HepG2 (cell line): ENCODE measurements around the gene SLCO4A1. TPM values are rescaled to one million over a fixed set of nuclear protein-coding genes. Genes with fewer than 3 reads are reported as not detected.

Experiments
- ATAC-seq: fragments of 200-7000 bp; cut with Tn5 transposase; 3 replicates; pipeline ENCODE4 v1.9.1; 2020; ENCODE audit warnings: mild to moderate bottlenecking, moderate library complexity
- BruUV-seq: library from RNA; stranded (reverse); fragments of 400-500 nt; replicated peaks from 2 replicates; lab custom pipeline; 2021; lab: Mats Ljungman, UMichigan
- CTCF ChIA-PET: fragments of 300-600 bp; formaldehyde crosslinking; extraction: SDS; loops from one replicate; lab custom pipeline; 2021; ENCODE audit warnings: low total read pairs, inconsistent platforms, low intra/inter-chr PET ratio; lab: Yijun Ruan, JAX
- POLR2A ChIA-PET: fragments of 350-600 bp; sonication (Branson Sonifier 250); formaldehyde crosslinking; loops from one replicate; lab custom pipeline; 2020; ENCODE audit warnings: antibody characterized with exemption, inconsistent platforms; lab: Yijun Ruan, JAX
- DNase-seq: peaks from one replicate; pipeline ENCODE4 v3.0.0-alpha.2; 2015; ENCODE audit warnings: low spot score
- FAIRE-seq: peaks from 3 replicates; lab custom pipeline; 2011; peaks lifted over from hg19 to GRCh38; lab: Jason Lieb, UNC
- H2AFZ ChIP-seq: one replicate; pipeline ENCODE4 v1.6.1; 2011; ENCODE audit warnings: low read length, inconsistent platforms
- H3K27ac ChIP-seq: fragments of 300-600 bp; 3 replicates; pipeline ENCODE4 v1.8.0; 2011; ENCODE audit warnings: mixed run types, mild to moderate bottlenecking, mixed read lengths, low read length, inconsistent platforms; ENCODE audit not compliant: insufficient read depth; ENCODE audit errors: extremely low read length
- H3K27me3 ChIP-seq, 2 experiments: fragments of 200-600 bp in 1 of 2; 2 replicates in 1 of 2; 3 replicates in 1 of 2; pipeline versions ENCODE4 v1.6.0 to v1.8.0; 2011; ENCODE audit warnings: low read length in 2 of 2, mild to moderate bottlenecking in 2 of 2, moderate library complexity in 2 of 2, inconsistent platforms in 1 of 2; ENCODE audit not compliant: insufficient read depth in 2 of 2, control insufficient read depth in 1 of 2
- H3K36me3 ChIP-seq, 2 experiments: fragments of 200-600 bp in 1 of 2; replicated peaks in 1 of 2; 2 replicates in 1 of 2; 3 replicates in 1 of 2; pipeline versions ENCODE4 v1.5.1 to v1.8.0; 2011; ENCODE audit warnings: low read length in 2 of 2, inconsistent platforms in 1 of 2; ENCODE audit not compliant: insufficient read depth in 2 of 2, control insufficient read depth in 1 of 2
- H3K4me1 ChIP-seq: 2 replicates; pipeline ENCODE4 v1.5.1; 2012; ENCODE audit warnings: low read length, inconsistent platforms; ENCODE audit not compliant: insufficient read depth
- H3K4me2 ChIP-seq: 2 replicates; pipeline ENCODE4 v1.6.0; 2011; ENCODE audit warnings: low read depth, low read length, inconsistent platforms
- H3K4me3 ChIP-seq, 3 experiments: fragments of 200-600 bp in 1 of 3; sonication (generic), shearing (Covaris generic) in 1 of 3; replicated peaks in 1 of 3; 2 replicates each; pipeline ENCODE4 v1.5.1; 2011 to 2016; ENCODE audit warnings: low read length in 3 of 3, inconsistent platforms in 2 of 3, low read depth in 2 of 3, mild to moderate bottlenecking in 2 of 3, control low read depth in 1 of 3, mixed read lengths in 1 of 3; ENCODE audit not compliant: insufficient read depth in 1 of 3
- H3K79me2 ChIP-seq: one replicate; pipeline ENCODE4 v1.6.1; 2011; ENCODE audit warnings: low read length, inconsistent platforms; ENCODE audit not compliant: insufficient read depth
- H3K9ac ChIP-seq: 2 replicates; pipeline ENCODE4 v1.6.0; 2011; ENCODE audit warnings: mild to moderate bottlenecking, low read depth, low read length, inconsistent platforms; ENCODE audit not compliant: insufficient read depth
- H3K9me3 ChIP-seq: 2 replicates; pipeline ENCODE4 v1.5.1; 2012; ENCODE audit warnings: mild to moderate bottlenecking, low read length
- H4K20me1 ChIP-seq: 2 replicates; pipeline ENCODE4 v1.6.0; 2011; ENCODE audit warnings: inconsistent platforms, mild to moderate bottlenecking, low read length, moderate library complexity; ENCODE audit not compliant: insufficient read depth
- AGO1 ChIP-seq: fragments of 200-400 bp; formaldehyde crosslinking; IDR thresholded peaks from 2 replicates; pipeline ENCODE4 v1.6.1; 2017; ENCODE audit warnings: mild to moderate bottlenecking, low read depth, low read length, moderate library complexity; ENCODE audit not compliant: poor library complexity, severe bottlenecking
- AGO2 ChIP-seq: fragments of 200-400 bp; formaldehyde crosslinking; optimal IDR thresholded peaks from 2 replicates; pipeline ENCODE3; 2017; ENCODE audit warnings: mild to moderate bottlenecking, low read depth, low read length, moderate library complexity
- GABPB1 ChIP-seq: IDR thresholded peaks from 2 replicates; pipeline ENCODE4 v1.6.1; 2016; ENCODE audit warnings: mild to moderate bottlenecking, missing genetic modification reagents, moderate library complexity, missing compliant biosample characterization
- RBFOX2 ChIP-seq: fragments of 200-400 bp; formaldehyde crosslinking; IDR thresholded peaks from 2 replicates; pipeline ENCODE4 v1.6.1; 2017; ENCODE audit warnings: low read depth, mild to moderate bottlenecking, low read length
- ZNF776 ChIP-seq: sonication (generic); formaldehyde crosslinking; IDR thresholded peaks from 2 replicates; pipeline ENCODE4 v1.4.0; 2020; ENCODE audit warnings: mild to moderate bottlenecking, missing genetic modification reagents
- WGBS: methylation state at CpG from one replicate; pipeline ENCODE4 v1.1.6; 2017; ENCODE audit warnings: low lambda C conversion rate; 5-methylcytosine and 5-hydroxymethylcytosine counted together
- in situ Hi-C: cut with HindIII; loops from 2 replicates; pipeline ENCODE4 v1.10.0; 2017; ENCODE audit warnings: low pct_unique_long_range_greater_than_20kb; ENCODE audit not compliant: extremely low pct_ligation_motif_present
- intact Hi-C: fragments of 100-400 bp; cut with micrococcal nuclease; formaldehyde crosslinking; loops from one replicate; pipeline ENCODE4 v1.10.0; 2022; ENCODE audit not compliant: unreplicated experiment
- polyA plus RNA-seq, 8 experiments: library from polyadenylated mRNA; depleted of rRNA in 3 of 8; stranded (reverse) in 7 of 8; unstranded in 1 of 8; fragments of >200 nt; fragmentation: Illumina TruSeq in 4 of 8; extraction: Trizol in 4 of 8; gene quantifications; 2 replicates each; pipeline versions ENCODE4 v1.2.1 to v1.2.3, GENCODE V29; 2011 to 2016; ENCODE audit warnings: low read depth in 4 of 8, missing spikeins in 1 of 8, mixed read lengths in 1 of 8; ENCODE audit not compliant: insufficient read depth in 1 of 8
- total RNA-seq, 5 experiments: library from RNA; depleted of rRNA; stranded (reverse); fragments of >200 nt; fragmentation: Illumina TruSeq; extraction: Trizol; gene quantifications; 2 replicates each; pipeline ENCODE4 v1.2.3, GENCODE V29; 2016; ENCODE audit warnings: low read depth in 1 of 5
- TF ChIP-seq, protein P1 (sequence below): sonication (generic); formaldehyde crosslinking; IDR thresholded peaks from 2 replicates; pipeline ENCODE4 v1.4.0; 2020; ENCODE audit warnings: missing genetic modification reagents, mild to moderate bottlenecking, borderline replicate concordance
- TF ChIP-seq, protein P2 (sequence below): sonication (generic); formaldehyde crosslinking; IDR thresholded peaks from 2 replicates; pipeline ENCODE4 v1.5.1; 2020; ENCODE audit warnings: mild to moderate bottlenecking, moderate library complexity, missing genetic modification reagents
- TF ChIP-seq, protein P3 (sequence below): sonication (generic); formaldehyde crosslinking; IDR thresholded peaks from 2 replicates; pipeline ENCODE4 v1.5.1; 2020; ENCODE audit warnings: mild to moderate bottlenecking, missing genetic modification reagents
- TF ChIP-seq, protein P4 (sequence below): sonication (generic); formaldehyde crosslinking; IDR thresholded peaks from 2 replicates; pipeline ENCODE4 v1.4.0; 2020; ENCODE audit warnings: missing genetic modification reagents

The SLCO4A1 gene
- total and polyA plus RNA-seq, 2 of the 13 experiments (the other 11 are each of a cell fraction or from before 2014, with no cell fraction given), result 55.5 to 112 TPM

DNA sequence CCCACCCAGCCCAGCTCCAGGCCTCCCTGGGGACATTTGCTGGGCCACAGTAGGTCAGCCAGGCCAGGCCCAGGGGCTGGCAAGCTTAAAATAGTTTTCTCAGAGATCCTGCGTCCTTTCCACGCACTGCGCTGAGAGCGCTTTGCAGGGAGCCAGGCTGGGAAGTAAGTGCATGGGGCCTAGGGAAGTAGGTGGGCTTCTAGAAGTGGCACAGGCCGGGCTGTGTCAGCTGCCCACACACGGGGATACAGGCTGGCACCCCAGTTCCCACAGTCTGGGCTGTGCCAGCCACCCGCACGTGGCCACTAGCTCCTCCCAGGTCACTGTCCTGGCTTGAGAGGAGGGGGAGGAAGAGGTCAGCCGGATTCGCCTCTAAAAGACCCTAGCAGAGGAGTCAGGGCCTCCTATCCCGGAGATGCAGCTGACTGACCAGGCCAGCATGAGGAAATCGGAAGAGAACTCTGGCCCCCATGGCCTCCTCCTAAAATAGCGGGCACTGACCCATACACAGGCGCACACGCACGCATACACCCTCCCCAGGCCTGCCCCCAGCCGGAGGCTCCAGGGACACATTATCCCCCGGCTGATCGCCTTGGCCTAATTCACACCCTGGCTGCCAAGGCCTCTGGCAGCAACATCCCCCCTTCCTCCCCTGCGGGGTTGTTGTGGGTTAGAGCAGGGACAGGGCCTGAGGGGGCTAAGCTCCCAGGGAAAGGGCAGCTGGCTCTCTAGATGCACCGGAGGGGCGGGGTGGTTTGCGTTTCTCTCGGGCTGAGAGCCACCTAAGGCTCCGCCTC is 5.4 kb downstream of the SLCO4A1 start (continued):
- TF ChIP-seq, protein P1, sequence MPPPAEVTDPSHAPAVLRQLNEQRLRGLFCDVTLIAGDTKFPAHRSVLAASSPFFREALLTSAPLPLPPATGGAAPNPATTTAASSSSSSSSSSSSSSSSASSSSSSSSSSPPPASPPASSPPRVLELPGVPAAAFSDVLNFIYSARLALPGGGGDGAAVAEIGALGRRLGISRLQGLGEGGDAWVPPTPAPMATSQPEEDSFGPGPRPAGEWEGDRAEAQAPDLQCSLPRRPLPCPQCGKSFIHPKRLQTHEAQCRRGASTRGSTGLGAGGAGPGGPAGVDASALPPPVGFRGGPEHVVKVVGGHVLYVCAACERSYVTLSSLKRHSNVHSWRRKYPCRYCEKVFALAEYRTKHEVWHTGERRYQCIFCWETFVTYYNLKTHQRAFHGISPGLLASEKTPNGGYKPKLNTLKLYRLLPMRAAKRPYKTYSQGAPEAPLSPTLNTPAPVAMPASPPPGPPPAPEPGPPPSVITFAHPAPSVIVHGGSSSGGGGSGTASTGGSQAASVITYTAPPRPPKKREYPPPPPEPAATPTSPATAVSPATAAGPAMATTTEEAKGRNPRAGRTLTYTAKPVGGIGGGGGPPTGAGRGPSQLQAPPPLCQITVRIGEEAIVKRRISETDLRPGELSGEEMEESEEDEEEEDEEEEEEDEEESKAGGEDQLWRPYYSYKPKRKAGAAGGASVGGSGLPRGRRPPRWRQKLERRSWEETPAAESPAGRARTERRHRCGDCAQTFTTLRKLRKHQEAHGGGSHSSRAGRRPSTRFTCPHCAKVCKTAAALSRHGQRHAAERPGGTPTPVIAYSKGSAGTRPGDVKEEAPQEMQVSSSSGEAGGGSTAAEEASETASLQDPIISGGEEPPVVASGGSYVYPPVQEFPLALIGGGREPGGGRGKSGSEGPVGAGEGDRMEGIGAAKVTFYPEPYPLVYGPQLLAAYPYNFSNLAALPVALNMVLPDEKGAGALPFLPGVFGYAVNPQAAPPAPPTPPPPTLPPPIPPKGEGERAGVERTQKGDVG (CRISPR knock-in tag), result peak; percentile 32; the same call in 1 of the 2 replicates
- TF ChIP-seq, all 625 proteins: peak for 4

DNA sequence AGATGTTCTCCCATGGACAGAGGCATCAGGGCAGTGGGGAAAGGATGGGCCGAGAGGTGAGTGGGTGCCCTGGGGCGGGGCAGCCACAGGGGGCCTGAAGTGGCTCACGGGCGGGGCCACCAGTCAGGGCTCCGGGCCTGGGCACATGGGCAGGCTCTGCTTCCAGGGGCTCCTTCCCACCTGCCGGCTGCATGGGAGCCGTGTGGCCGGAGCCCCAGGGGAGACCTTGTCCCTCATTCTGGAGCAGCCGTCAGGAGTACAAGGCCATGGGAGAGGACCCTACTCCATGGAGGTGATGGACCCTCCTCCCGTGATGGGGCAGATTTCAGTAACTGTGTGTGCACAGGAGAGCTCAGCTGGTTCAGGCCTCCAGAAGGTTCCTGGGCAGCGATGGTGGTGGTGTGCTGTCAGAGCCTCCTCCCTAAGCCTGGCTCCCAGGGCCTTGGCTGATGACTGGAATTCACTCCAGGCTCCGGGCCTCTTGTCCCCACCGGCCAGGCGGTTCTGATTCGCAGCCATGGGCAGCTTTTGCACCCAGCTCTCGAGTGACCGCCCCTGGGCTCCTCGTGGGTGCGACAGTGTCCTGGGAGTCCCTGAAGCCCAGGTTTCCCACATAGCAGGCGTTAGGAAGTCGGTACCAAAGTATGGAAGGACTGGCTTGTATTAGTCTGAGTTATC is 6.2 kb downstream of the SLCO4A1 start:
- Histone ChIP-seq H4K20me1 (peaks cover 6% of the 10 kb centered on the region; the same call in 1 of the 2 replicates), H2AFZ (no peak overlapping the region), H3K4me3 (no peak overlapping the region), H3K79me2 (peaks cover 82% of the 10 kb centered on the region), H3K27me3 (peaks cover 0 to 3% of the 10 kb centered on the region in 2 experiments; a peak in 1 of 5 replicates), H3K4me1 (peaks cover 65% of the 10 kb centered on the region), H3K9me3 (no peaks in the 10 kb centered on the region)
- in situ Hi-C loops, result no loop called here
- no TSS peak for BruUV-seq
- no peak for DNase-seq
- TF ChIP-seq, protein P2, sequence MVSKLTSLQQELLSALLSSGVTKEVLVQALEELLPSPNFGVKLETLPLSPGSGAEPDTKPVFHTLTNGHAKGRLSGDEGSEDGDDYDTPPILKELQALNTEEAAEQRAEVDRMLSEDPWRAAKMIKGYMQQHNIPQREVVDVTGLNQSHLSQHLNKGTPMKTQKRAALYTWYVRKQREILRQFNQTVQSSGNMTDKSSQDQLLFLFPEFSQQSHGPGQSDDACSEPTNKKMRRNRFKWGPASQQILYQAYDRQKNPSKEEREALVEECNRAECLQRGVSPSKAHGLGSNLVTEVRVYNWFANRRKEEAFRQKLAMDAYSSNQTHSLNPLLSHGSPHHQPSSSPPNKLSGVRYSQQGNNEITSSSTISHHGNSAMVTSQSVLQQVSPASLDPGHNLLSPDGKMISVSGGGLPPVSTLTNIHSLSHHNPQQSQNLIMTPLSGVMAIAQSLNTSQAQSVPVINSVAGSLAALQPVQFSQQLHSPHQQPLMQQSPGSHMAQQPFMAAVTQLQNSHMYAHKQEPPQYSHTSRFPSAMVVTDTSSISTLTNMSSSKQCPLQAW (CRISPR knock-in tag), result no peak
- TF ChIP-seq AGO2 (peak; percentile 63), AGO1 (peak; percentile 18), RBFOX2 (peak; percentile 53; the same call in 1 of the 2 replicates), ZNF776 (CRISPR knock-in tag) (no peak), GABPB1 (CRISPR knock-in tag) (peak; percentile 22; the same call in 1 of the 2 replicates)
- TF ChIP-seq, protein P3, sequence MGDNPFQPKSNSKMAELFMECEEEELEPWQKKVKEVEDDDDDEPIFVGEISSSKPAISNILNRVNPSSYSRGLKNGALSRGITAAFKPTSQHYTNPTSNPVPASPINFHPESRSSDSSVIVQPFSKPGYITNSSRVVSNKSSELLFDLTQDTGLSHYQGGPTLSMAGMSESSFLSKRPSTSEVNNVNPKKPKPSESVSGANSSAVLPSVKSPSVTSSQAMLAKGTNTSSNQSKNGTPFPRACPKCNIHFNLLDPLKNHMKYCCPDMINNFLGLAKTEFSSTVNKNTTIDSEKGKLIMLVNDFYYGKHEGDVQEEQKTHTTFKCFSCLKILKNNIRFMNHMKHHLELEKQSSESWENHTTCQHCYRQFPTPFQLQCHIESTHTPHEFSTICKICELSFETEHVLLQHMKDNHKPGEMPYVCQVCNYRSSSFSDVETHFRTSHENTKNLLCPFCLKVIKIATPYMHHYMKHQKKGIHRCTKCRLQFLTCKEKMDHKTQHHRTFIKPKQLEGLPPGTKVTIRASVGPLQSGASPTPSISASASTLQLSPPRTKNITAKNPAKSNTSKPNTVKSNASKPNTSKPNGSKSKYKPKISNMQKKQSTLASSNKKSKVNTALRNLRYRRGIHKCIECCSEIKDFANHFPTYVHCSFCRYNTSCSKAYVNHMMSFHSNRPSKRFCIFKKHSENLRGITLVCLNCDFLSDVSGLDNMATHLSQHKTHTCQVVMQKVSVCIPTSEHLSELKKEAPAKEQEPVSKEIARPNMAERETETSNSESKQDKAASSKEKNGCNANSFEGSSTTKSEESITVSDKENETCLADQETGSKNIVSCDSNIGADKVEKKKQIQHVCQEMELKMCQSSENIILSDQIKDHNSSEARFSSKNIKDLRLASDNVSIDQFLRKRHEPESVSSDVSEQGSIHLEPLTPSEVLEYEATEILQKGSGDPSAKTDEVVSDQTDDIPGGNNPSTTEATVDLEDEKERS (CRISPR knock-in tag), result no peak
- TF ChIP-seq, protein P4, sequence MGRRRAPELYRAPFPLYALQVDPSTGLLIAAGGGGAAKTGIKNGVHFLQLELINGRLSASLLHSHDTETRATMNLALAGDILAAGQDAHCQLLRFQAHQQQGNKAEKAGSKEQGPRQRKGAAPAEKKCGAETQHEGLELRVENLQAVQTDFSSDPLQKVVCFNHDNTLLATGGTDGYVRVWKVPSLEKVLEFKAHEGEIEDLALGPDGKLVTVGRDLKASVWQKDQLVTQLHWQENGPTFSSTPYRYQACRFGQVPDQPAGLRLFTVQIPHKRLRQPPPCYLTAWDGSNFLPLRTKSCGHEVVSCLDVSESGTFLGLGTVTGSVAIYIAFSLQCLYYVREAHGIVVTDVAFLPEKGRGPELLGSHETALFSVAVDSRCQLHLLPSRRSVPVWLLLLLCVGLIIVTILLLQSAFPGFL (CRISPR knock-in tag), result 0 out of 2 replicates have a peak, but pooled peaks have one; percentile 42
- TF ChIP-seq, all 625 proteins: peak for 5
- Histone ChIP-seq H3K27ac (no peak overlapping the region), H3K9ac (no peak overlapping the region), H3K4me2 (no peak overlapping the region), H3K36me3 (peaks cover 2 to 26% of the 10 kb centered on the region in 2 experiments; a peak in 2 of 5 replicates)
- ATAC-seq (no peak), FAIRE-seq (no peak)
- ChIA-PET POLR2A (no interaction called here), CTCF (no interaction called here)
- intact Hi-C loops, result no loop called here
- WGBS, result 83% methylated on average over 13 of the region's 21 CpGs
